KMS-11 (cell line): Measurements from ENCODE around the gene FAM168A.

Experiments
- H2AFZ ChIP-seq: fragments of 200-600 bp; sonication (generic); 2 replicates; pipeline ENCODE4 v1.6.1; 2016; ENCODE audit warnings: antibody characterized with exemption, mixed run types, low read depth
- H3K27ac ChIP-seq: fragments of 200-600 bp; sonication (generic); 2 replicates; pipeline ENCODE4 v1.6.1; 2016; ENCODE audit warnings: mild to moderate bottlenecking, mixed run types
- H3K27me3 ChIP-seq: fragments of 200-600 bp; sonication (generic); 2 replicates; pipeline ENCODE4 v1.6.1; 2017; ENCODE audit warnings: mild to moderate bottlenecking, low read depth, mixed run types, moderate library complexity; ENCODE audit not compliant: insufficient read depth
- H3K36me3 ChIP-seq: fragments of 200-600 bp; sonication (generic); 2 replicates; pipeline ENCODE4 v1.6.1; 2017; ENCODE audit warnings: mild to moderate bottlenecking, mixed run types; ENCODE audit not compliant: insufficient read depth
- H3K4me1 ChIP-seq: fragments of 200-600 bp; sonication (generic); 2 replicates; pipeline ENCODE4 v1.6.1; 2016; ENCODE audit warnings: mild to moderate bottlenecking, low read depth, mixed run types; ENCODE audit not compliant: poor library complexity, severe bottlenecking
- H3K4me2 ChIP-seq: fragments of 200-600 bp; sonication (generic); 2 replicates; pipeline ENCODE4 v1.7.0; 2016; ENCODE audit warnings: mild to moderate bottlenecking, mixed run types
- H3K4me3 ChIP-seq: fragments of 200-600 bp; sonication (generic); IDR thresholded peaks from 2 replicates; pipeline ENCODE4 v1.6.1; 2017; ENCODE audit warnings: low read depth, low read length, mixed read lengths; ENCODE audit not compliant: insufficient read depth
- H3K79me2 ChIP-seq: fragments of 200-600 bp; sonication (generic); 2 replicates; pipeline ENCODE4 v1.6.1; 2016; ENCODE audit warnings: low read depth, mixed run types; ENCODE audit not compliant: insufficient read depth
- H3K9ac ChIP-seq: fragments of 200-600 bp; sonication (generic); 2 replicates; pipeline ENCODE4 v1.6.1; 2016; ENCODE audit warnings: mild to moderate bottlenecking, mixed run types
- H4K20me1 ChIP-seq: fragments of 200-600 bp; sonication (generic); 2 replicates; pipeline ENCODE4 v1.6.1; 2016; ENCODE audit warnings: mild to moderate bottlenecking, mixed run types; ENCODE audit not compliant: insufficient read depth
- TF ChIP-seq, protein P1 (sequence below): fragments of 200-600 bp; sonication (generic); conservative IDR thresholded peaks from 2 replicates; pipeline ENCODE4 v1.6.1; 2017; ENCODE audit warnings: low read depth, mild to moderate bottlenecking, antibody characterized with exemption, low read length, moderate library complexity, mixed read lengths

FAM168A gene

DNA sequence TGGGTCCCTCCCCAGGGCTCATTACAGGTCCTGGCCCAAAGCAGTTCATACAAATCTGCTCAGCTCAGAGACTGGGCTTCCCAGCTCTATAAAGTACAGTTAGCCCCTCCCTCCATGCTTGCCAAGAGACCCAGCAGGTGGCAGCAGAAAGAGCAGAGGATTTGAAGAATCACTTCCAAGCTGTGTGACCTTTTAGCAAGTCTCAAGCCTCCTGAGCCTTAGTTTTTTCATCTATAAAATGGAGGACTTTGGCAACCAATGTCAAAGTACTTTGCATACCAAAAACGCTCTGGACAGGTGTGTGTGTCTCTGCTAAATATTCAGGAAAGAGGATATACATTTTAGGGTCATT lies 195.1 kb downstream of the FAM168A start:
- Histone ChIP-seq H2AFZ (no peak overlapping the region), H3K27ac (no peak overlapping the region), H3K79me2 (no peaks in the 10 kb centered on the region), H3K4me2 (no peak overlapping the region), H3K27me3 (no peaks in the 10 kb centered on the region), H3K4me3 (no peak overlapping the region), H3K9ac (no peak overlapping the region), H4K20me1 (no peaks in the 10 kb centered on the region), H3K36me3 (no peaks in the 10 kb centered on the region), H3K4me1 (peaks cover 10% of the 10 kb centered on the region)
- TF ChIP-seq, protein P1, sequence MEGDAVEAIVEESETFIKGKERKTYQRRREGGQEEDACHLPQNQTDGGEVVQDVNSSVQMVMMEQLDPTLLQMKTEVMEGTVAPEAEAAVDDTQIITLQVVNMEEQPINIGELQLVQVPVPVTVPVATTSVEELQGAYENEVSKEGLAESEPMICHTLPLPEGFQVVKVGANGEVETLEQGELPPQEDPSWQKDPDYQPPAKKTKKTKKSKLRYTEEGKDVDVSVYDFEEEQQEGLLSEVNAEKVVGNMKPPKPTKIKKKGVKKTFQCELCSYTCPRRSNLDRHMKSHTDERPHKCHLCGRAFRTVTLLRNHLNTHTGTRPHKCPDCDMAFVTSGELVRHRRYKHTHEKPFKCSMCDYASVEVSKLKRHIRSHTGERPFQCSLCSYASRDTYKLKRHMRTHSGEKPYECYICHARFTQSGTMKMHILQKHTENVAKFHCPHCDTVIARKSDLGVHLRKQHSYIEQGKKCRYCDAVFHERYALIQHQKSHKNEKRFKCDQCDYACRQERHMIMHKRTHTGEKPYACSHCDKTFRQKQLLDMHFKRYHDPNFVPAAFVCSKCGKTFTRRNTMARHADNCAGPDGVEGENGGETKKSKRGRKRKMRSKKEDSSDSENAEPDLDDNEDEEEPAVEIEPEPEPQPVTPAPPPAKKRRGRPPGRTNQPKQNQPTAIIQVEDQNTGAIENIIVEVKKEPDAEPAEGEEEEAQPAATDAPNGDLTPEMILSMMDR = no peak

DNA sequence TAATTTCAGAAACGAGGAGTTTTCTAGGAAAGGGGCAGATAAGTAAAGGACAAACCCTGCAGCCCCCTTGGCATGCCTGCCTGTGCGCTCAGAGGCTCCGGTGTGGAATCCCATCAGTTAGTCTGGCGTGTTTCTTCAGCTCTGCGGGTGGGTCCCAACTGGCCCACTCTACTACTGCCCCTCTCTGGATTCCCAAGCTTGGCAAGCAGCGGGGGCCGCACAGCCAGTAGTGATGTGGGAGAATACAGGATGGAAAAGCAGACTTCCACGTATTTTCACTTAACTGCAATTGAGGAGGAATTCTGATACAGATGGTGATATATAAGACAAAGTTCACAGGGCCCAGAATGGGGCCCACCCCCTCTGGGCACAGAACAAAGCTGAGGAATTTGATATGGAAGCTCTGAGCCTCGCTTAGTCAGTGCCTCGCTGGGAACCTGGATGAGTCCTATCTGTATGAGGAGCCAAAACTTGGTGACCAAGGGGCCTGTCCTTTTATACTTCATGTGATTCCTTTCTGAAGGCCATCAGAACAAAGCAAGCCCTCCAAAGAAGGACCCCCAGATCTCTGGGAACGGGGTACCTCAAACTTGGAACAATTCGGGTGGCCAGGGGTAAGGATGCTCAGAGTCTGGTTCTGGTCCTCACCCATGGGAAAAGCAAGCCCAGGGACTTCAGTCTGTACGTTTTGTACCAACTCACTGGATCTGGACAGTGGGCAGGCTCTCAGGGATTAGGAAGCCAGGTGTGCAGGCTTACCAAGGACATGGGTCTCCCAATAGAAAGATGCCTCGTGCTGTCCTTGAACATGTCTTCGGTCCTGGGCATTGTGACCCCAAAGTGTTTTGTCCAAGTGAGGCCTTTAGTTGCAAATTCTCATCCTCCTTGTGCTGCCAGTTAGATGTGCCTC lies 195.7 kb downstream of the FAM168A start:
- H3K79me2 ChIP-seq = no peaks in the 10 kb centered on the region
- no peak overlapping the region for H3K4me2 ChIP-seq
- no peak overlapping the region for H3K27ac ChIP-seq
- H2AFZ ChIP-seq = no peak overlapping the region
- peaks cover 10% of the 10 kb centered on the region for H3K4me1 ChIP-seq
- no peak overlapping the region for H3K9ac ChIP-seq
- TF ChIP-seq, protein P1 = no peak
- H4K20me1 ChIP-seq = no peaks in the 10 kb centered on the region
- no peaks in the 10 kb centered on the region for H3K27me3 ChIP-seq
- H3K36me3 ChIP-seq = no peaks in the 10 kb centered on the region
- H3K4me3 ChIP-seq = no peak overlapping the region

DNA sequence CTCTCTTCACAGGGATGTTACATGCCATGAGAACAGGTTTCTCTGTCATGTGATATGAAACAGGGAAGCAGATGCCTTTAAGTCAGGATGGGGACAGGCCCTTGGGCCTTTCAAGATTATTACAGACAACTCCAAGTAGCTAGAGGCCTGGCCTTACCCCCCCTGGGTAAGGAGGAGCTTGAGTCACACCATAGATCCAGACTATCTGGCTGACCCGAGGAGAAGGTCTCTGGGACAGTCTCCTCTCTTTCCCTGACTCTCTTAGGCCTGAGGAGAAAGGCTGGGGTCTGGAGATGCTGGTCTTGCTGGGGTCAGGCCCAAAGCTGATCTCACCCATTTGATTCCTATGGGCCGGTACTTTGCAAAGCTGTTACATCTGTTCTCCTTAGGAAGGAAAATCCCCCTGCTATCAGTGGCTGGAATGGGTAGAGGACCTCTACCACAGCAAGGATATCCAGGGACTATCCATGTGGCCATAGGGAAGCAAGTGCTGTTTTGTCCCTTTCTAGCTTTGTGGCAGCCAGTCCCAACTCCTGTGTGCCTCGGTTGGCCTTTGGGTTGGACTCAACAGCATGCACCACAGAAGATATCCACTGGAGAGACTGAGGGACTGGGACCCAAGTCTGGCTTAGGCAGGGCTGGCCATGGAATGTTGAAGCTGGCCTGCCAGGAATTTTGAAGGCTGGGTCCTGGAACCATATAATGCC lies 196.5 kb downstream of the FAM168A start:
- H3K4me3 ChIP-seq = no peak overlapping the region
- no peak overlapping the region for H3K4me2 ChIP-seq
- peaks cover 10% of the 10 kb centered on the region for H3K4me1 ChIP-seq
- H3K27me3 ChIP-seq = no peaks in the 10 kb centered on the region
- TF ChIP-seq, protein P1 = no peak
- no peaks in the 10 kb centered on the region for H4K20me1 ChIP-seq
- H3K79me2 ChIP-seq = no peaks in the 10 kb centered on the region
- no peak overlapping the region for H3K27ac ChIP-seq
- H3K36me3 ChIP-seq = no peaks in the 10 kb centered on the region
- H2AFZ ChIP-seq = no peak overlapping the region
- no peak overlapping the region for H3K9ac ChIP-seq

DNA sequence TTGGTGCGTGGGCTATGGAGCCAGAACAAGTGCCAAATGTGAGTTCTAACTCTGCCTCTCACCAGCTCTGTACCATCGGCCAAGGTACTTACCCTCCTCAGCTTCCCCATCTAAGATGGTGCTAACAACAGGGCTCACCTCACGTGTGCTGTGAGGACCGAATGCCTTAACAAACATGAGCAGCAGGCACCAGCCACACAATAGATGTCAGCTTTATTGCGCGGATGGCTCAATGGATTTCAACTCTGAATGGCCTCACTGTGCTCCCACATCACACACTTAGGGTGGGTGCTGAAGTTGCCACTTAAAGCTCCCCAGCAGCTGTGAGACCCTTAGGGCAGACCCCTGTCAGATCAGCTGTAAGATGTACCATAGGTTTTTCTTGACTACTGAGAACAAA lies 197.6 kb downstream of the FAM168A start:
- H3K36me3 ChIP-seq = no peaks in the 10 kb centered on the region
- TF ChIP-seq, protein P1 = no peak
- peaks cover 10% of the 10 kb centered on the region for H3K4me1 ChIP-seq
- H4K20me1 ChIP-seq = no peaks in the 10 kb centered on the region
- H3K27me3 ChIP-seq = no peaks in the 10 kb centered on the region
- no peak overlapping the region for H3K27ac ChIP-seq
- H3K9ac ChIP-seq = no peak overlapping the region
- no peaks in the 10 kb centered on the region for H3K79me2 ChIP-seq
- H2AFZ ChIP-seq = no peak overlapping the region
- no peak overlapping the region for H3K4me3 ChIP-seq
- H3K4me2 ChIP-seq = no peak overlapping the region
